Stomach (tissue), 9 donors: ENCODE results near the gene ELF2. TPM values are rescaled to one million over a fixed set of nuclear protein-coding genes. Genes with fewer than 3 reads are reported as not detected.
A peak's percentile ranks its signal among the peaks of the same experiment; 100 is the strongest.

ENCODE experiments used
- DNase-seq, 2 donors: peaks; one replicate each; pipeline versions ENCODE4 v3.0.0 to v3.0.0-alpha.2; 2013 to 2019
- H3K27ac ChIP-seq, 5 donors: fragments of 200-600 bp in 4 of 5; sonication (generic) in 4 of 5; one replicate each; pipeline ENCODE4 v1.5.1; 2013 to 2019; ENCODE audit warnings: mild to moderate bottlenecking in 1 of 5, moderate library complexity in 1 of 5
- H3K27me3 ChIP-seq, 3 donors: fragments of 200-600 bp; sonication (generic); one replicate each; pipeline ENCODE4 v1.5.1; 2017 to 2019; ENCODE audit warnings: mixed run types in 1 of 3
- H3K36me3 ChIP-seq, 4 donors: fragments of 200-600 bp; sonication (generic); 1 replicate in 3 of 4; 2 replicates in 1 of 4; pipeline ENCODE4 v1.5.1; 2016 to 2019
- H3K4me1 ChIP-seq, 4 donors: fragments of 200-600 bp; sonication (generic); one replicate each; pipeline ENCODE4 v1.5.1; 2016 to 2019
- H3K4me3 ChIP-seq, 4 donors: fragments of 200-600 bp; sonication (generic) in 3 of 4; one replicate each; pipeline ENCODE4 v1.5.1; 2016 to 2019; ENCODE audit warnings: mild to moderate bottlenecking in 1 of 4
- H3K9me3 ChIP-seq, 4 donors: fragments of 200-600 bp; sonication (generic); one replicate each; pipeline ENCODE4 v1.5.1; 2016 to 2019
- EP300 ChIP-seq: sonication (generic); formaldehyde crosslinking; IDR thresholded peaks from one replicate; pipeline ENCODE4 v1.6.1; 2017; ENCODE audit warnings: antibody characterized with exemption
- POLR2A ChIP-seq, 4 donors: fragments of 450-650 bp; IDR thresholded peaks; one replicate each; pipeline ENCODE4 v1.6.1; 2016; ENCODE audit warnings: antibody characterized with exemption in 4 of 4, control low read depth in 2 of 4, mild to moderate bottlenecking in 1 of 4, moderate library complexity in 1 of 4
- POLR2AphosphoS5 ChIP-seq, 3 donors: sonication (generic); formaldehyde crosslinking; IDR thresholded peaks; one replicate each; pipeline ENCODE4 v1.6.1; 2016; ENCODE audit warnings: antibody characterized with exemption in 3 of 3
- WGBS, 5 donors: extraction: QIAGEN DNeasy Blood & Tissue Kit in 3 of 5; methylation state at CpG; one replicate each; pipeline versions ENCODE4 v1.1.5 to v1.1.7; 2013 to 2018; 5-methylcytosine and 5-hydroxymethylcytosine counted together
- intact Hi-C: fragments of 100-400 bp; cut with DNase I; formaldehyde crosslinking; loops from one replicate; pipeline ENCODE4 v1.15.1; 2023; ENCODE audit warnings: low total_unique reads
- polyA plus RNA-seq, 3 donors: library from polyadenylated mRNA; stranded (reverse); fragments of 200-250 nt; gene quantifications; one replicate each; pipeline ENCODE4 v1.2.3, GENCODE V29; 2013
- total RNA-seq, 5 donors: library from RNA; depleted of rRNA; stranded (reverse); fragments of >200 nt; gene quantifications; one replicate each; pipeline versions ENCODE4 v1.1.0 to v1.2.3, GENCODE V29; 2014 to 2016
- TF ChIP-seq, protein P1 (sequence below), 7 experiments: fragments of 450-650 bp in 4 of 7; fragments of 200-600 bp in 3 of 7; sonication (generic) in 3 of 7; IDR thresholded peaks; one replicate each; pipeline ENCODE4 v1.5.1; 2016 to 2019; ENCODE audit warnings: antibody characterized with exemption in 7 of 7, control low read depth in 2 of 7, mild to moderate bottlenecking in 1 of 7
- donor health status: healthy with polysubstance abuse.
- donor health status: Bipolar disorder and iron deficiency.
- donor health status: healthy.

Gene ELF2
- total and polyA plus RNA-seq, 8 donors, result 10.6 to 115 (median 36.5) TPM

GRCh38 chr4:139171876-139172691, 4.9 kb downstream of the ELF2 start:
- intact Hi-C loops, result no loop called here
- Histone ChIP-seq H3K9me3 (no peaks in the 10 kb centered on the region), H3K27ac (no peak overlapping the region), H3K4me1 (peaks cover 10 to 65% (median 53%) of the 10 kb centered on the region in 4 donors), H3K36me3 (no peaks in the 10 kb centered on the region), H3K27me3 (no peaks in the 10 kb centered on the region), H3K4me3 (no peak overlapping the region)
- no peak for TF ChIP-seq POLR2AphosphoS5 (IDR thresholded peaks at IDR 0.05)
- TF ChIP-seq, protein P1, sequence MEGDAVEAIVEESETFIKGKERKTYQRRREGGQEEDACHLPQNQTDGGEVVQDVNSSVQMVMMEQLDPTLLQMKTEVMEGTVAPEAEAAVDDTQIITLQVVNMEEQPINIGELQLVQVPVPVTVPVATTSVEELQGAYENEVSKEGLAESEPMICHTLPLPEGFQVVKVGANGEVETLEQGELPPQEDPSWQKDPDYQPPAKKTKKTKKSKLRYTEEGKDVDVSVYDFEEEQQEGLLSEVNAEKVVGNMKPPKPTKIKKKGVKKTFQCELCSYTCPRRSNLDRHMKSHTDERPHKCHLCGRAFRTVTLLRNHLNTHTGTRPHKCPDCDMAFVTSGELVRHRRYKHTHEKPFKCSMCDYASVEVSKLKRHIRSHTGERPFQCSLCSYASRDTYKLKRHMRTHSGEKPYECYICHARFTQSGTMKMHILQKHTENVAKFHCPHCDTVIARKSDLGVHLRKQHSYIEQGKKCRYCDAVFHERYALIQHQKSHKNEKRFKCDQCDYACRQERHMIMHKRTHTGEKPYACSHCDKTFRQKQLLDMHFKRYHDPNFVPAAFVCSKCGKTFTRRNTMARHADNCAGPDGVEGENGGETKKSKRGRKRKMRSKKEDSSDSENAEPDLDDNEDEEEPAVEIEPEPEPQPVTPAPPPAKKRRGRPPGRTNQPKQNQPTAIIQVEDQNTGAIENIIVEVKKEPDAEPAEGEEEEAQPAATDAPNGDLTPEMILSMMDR (IDR thresholded peaks at IDR 0.05), result no peak
- no peak for TF ChIP-seq POLR2A (IDR thresholded peaks at IDR 0.05)
- TF ChIP-seq EP300, result no peak
- peak in 1 of 2 donors; percentile 28 for DNase-seq
- WGBS, 5 donors, result 41 to 55% (median 45%) methylated on average over 7 of the region's 7 CpGs

DNA sequence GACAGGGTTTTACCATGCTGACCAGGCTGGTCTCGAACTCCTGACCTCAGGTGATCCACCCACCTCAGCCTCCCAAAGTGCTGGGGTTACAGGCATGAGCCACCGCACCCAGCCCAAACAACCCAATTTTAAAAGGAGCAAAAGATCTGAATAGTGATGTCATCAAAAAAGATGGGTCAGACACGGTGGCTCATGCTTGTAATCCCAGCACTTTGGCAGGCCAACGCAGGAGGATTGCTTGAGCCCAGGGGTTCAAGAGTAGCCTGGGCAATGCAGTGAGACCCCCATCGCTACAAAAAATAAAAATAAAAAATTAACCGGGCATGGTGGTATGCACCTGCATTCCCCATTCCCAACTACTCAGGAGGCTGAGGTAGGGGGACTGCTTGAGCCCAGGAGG, 6.1 kb downstream of the ELF2 start:
- no peaks in the 10 kb centered on the region for H3K27me3 ChIP-seq
- WGBS, 5 donors, result 88 to 96% (median 93%) methylated on average over 6 of the region's 6 CpGs
- no peak overlapping the region for H3K27ac ChIP-seq
- H3K9me3 ChIP-seq, result no peaks in the 10 kb centered on the region
- TF ChIP-seq POLR2A (IDR thresholded peaks at IDR 0.05), result no peak
- H3K4me3 ChIP-seq, result no peak overlapping the region
- H3K36me3 ChIP-seq, result no peaks in the 10 kb centered on the region
- no peak for DNase-seq
- H3K4me1 ChIP-seq, result peaks cover 13 to 74% (median 54%) of the 10 kb centered on the region in 4 donors
- intact Hi-C loops, result no loop called here

DNA sequence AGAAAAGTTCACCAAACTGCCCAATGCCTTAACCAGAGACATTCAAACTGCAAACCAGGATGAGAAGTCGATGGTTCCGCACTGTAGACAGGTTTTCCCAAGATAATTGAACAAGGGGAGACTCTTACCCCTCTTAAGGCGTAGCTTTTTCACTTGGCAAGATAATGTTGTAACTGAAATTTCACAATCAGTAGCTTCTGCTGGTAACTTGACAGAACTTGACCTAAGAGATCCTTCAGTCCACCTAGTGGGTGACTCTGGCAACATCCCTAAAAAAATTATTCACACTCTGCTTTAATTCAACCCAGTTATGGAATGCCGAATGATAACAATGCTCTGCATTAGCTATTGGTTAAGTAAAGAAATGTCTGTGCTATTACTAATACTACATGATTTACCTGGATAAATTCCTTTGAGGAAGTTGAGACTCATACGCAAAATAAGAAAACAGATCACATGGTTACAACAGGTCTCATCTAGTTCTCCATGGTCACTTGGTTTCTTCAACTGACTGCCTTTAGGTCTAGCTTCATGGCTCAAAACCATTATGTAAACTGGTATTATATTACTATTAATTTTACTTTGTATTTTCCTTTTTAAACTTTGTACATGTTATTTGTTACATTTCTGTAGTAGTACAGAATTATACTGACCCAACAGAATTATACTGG, 9.1 kb downstream of the ELF2 start:
- WGBS, 5 donors, result 59 to 66% (median 62%) methylated on average over 5 of the region's 5 CpGs
- Histone ChIP-seq H3K4me3 (no peak overlapping the region), H3K27me3 (no peaks in the 10 kb centered on the region), H3K36me3 (no peaks in the 10 kb centered on the region), H3K9me3 (no peaks in the 10 kb centered on the region), H3K4me1 (peaks cover 20 to 80% (median 52%) of the 10 kb centered on the region in 4 donors), H3K27ac (peak overlapping the region in 1 of 5 donors; percentile 44)
- TF ChIP-seq, protein P1 (IDR thresholded peaks at IDR 0.05), result peak in 3 of 7 experiments; percentile 22 to 42 (median 22)
- no peak for TF ChIP-seq POLR2A (IDR thresholded peaks at IDR 0.05)
- intact Hi-C loops, result no loop called here
- peak in 1 of 2 donors; percentile 42 for DNase-seq

DNA sequence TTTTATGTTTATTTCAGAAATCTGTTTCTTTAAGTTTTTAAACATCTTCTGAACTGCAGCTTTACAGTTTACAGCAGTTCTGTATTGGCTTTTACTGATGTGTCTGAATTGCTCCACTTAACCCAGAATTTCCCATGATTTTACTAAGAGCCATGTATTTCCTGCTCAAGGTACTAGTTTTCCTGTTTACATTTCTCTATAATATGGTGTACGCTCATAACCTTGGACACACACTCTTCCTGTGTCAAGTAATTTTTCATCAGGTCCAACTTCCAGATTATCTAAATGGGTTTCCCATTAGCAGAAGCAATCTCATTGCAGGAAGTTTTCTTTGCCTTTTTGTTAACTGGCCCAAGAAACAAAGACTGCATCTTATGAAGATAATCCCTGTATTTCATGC, 12.3 kb downstream of the ELF2 start:
- intact Hi-C loops, result no loop called here
- no peaks in the 10 kb centered on the region for H3K9me3 ChIP-seq
- no peak overlapping the region for H3K4me3 ChIP-seq
- no peaks in the 10 kb centered on the region for H3K27me3 ChIP-seq
- WGBS, 5 donors, result 68 to 86% (median 83%) methylated on average over 1 of the region's 1 CpG
- no peak for DNase-seq
- TF ChIP-seq EP300 (no peak), POLR2AphosphoS5 (IDR thresholded peaks at IDR 0.05) (no peak), POLR2A (IDR thresholded peaks at IDR 0.05) (no peak)
- TF ChIP-seq, protein P1 (IDR thresholded peaks at IDR 0.05), result no peak
- H3K27ac ChIP-seq, result no peak overlapping the region
- H3K4me1 ChIP-seq, result peaks cover 12 to 57% (median 38%) of the 10 kb centered on the region in 4 donors
- no peaks in the 10 kb centered on the region for H3K36me3 ChIP-seq
